ENCODE data around the gene DDC.

GRCh38 chr7:50562136-50562535, 3.1 kb downstream of the DDC start:
- TF ChIP-seq GABPA (IDR thresholded peaks at IDR 0.05 in 1 of 2, conservative IDR thresholded peaks at IDR 0.05 in 1 of 2) (no peak), MAX (IDR thresholded peaks at IDR 0.05) (no peak), ATF3 (IDR thresholded peaks at IDR 0.05) (no peak), JUND (IDR thresholded peaks at IDR 0.05) (no peak), SP1 (IDR thresholded peaks at IDR 0.05) (no peak), EGR1 (IDR thresholded peaks at IDR 0.05; ENCODE audit: low read depth in 2 of 2) (no peak)
- TF ChIP-seq, protein P1, sequence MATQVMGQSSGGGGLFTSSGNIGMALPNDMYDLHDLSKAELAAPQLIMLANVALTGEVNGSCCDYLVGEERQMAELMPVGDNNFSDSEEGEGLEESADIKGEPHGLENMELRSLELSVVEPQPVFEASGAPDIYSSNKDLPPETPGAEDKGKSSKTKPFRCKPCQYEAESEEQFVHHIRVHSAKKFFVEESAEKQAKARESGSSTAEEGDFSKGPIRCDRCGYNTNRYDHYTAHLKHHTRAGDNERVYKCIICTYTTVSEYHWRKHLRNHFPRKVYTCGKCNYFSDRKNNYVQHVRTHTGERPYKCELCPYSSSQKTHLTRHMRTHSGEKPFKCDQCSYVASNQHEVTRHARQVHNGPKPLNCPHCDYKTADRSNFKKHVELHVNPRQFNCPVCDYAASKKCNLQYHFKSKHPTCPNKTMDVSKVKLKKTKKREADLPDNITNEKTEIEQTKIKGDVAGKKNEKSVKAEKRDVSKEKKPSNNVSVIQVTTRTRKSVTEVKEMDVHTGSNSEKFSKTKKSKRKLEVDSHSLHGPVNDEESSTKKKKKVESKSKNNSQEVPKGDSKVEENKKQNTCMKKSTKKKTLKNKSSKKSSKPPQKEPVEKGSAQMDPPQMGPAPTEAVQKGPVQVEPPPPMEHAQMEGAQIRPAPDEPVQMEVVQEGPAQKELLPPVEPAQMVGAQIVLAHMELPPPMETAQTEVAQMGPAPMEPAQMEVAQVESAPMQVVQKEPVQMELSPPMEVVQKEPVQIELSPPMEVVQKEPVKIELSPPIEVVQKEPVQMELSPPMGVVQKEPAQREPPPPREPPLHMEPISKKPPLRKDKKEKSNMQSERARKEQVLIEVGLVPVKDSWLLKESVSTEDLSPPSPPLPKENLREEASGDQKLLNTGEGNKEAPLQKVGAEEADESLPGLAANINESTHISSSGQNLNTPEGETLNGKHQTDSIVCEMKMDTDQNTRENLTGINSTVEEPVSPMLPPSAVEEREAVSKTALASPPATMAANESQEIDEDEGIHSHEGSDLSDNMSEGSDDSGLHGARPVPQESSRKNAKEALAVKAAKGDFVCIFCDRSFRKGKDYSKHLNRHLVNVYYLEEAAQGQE (IDR thresholded peaks at IDR 0.05) = no peak
- TF ChIP-seq, protein P2, sequence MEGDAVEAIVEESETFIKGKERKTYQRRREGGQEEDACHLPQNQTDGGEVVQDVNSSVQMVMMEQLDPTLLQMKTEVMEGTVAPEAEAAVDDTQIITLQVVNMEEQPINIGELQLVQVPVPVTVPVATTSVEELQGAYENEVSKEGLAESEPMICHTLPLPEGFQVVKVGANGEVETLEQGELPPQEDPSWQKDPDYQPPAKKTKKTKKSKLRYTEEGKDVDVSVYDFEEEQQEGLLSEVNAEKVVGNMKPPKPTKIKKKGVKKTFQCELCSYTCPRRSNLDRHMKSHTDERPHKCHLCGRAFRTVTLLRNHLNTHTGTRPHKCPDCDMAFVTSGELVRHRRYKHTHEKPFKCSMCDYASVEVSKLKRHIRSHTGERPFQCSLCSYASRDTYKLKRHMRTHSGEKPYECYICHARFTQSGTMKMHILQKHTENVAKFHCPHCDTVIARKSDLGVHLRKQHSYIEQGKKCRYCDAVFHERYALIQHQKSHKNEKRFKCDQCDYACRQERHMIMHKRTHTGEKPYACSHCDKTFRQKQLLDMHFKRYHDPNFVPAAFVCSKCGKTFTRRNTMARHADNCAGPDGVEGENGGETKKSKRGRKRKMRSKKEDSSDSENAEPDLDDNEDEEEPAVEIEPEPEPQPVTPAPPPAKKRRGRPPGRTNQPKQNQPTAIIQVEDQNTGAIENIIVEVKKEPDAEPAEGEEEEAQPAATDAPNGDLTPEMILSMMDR (IDR thresholded peaks at IDR 0.05; ENCODE audit: low read depth, low read length, missing input control) = no peak
